ENCODE results near the gene MTUS2. TPM values are rescaled to one million over a fixed set of nuclear protein-coding genes. Genes with fewer than 3 reads are reported as not detected.

MTUS2 gene
- total RNA-seq, 1 donor from 2014 or later: 5.1 TPM

DNA sequence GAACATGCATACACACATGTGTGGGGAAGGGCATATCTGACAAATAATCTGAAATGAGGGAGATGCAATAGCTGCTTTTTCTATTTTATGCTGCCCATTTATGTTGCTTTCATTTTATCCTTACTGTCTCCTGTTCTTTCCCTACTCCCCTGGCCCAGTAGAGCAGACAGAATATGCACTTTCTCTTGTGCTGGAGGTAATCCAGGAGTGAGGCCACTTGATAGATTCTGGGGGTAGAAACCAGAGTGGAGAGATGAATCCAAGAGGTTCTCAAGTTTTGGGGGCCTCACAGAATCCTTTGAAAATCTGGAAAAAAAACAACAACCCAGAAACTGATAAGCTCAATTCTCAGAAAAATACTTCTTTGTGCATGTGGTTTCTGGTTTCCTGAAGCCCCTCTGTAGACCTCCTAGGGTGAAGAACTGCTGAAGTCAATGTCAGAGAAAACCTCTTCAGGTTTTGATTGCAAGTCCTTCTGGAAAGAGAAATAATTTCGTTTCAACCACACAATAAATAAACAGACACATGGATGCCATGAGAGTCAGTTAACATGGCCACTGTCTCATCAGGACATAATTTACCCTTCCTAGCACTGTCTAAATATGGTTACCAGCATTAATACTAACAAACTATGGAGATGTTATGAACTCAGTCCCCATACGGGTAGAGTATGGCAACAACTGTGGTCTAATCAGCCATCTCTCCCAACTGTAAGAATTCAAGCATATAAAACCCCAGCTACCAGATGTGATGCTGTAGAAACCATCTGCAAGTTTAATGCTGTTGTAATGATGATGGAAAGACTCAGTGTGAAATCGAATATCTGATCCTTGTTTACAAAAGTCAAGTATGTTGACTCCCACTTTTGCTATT lies 419.8 kb downstream of the MTUS2 start:
- DNase-seq (ENCODE audit: low spot score): no peak

DNA sequence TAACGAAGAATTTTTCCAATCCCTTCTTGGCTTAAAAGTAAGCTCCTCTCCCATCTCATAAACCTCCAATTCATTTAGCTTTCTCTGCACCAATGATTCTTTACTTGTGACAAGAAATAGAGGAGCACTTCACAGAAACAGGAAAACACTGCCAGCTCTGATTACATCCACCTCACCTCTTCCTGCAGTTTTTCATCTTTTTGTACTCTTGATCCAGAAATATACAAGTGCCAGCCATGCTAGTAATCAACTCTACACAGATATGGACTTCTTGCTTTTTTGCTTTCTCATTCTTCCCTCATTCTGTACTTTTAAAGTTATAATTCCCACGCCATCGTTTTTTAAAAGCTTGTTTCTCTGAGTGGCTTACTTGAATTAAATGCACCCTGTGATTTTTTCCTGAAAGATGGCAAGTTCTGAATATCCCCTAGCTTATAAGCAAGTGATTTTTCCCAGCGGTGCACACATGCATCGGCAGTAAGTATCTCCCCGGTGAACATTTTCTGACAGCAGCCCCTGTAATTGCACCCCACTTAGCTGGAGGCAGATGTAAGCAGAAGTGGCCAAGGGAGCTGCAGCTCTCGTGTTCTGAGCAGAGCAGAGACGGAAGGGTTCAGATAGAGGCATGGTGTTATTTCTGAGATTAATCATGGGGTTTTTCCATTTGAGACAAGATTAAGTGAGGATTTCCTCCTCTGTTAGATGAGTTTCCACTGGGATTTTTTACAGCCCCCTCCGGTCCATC lies 434.7 kb downstream of the MTUS2 start:
- no peak for DNase-seq (ENCODE audit: low spot score)

DNA sequence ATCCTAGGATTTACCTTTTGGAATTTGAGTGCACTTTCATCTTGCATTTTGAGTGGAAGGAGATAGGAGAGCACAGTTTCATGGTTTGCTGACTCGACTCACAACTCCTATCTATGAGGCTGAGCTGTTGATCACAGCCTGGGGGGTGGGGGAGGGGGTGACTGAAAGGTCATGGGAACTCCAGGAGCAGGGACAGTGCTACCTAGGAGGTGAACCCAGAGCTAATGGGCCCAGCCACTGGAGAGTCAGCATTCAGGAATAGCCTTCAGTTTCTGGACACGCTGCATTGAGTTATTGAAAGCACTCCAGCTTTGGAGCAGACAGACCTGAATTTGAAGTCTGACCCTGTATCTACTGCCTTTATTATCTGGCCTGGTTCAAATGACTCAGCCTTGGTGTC lies 435.4 kb downstream of the MTUS2 start:
- no peak for DNase-seq (ENCODE audit: low spot score)

DNA sequence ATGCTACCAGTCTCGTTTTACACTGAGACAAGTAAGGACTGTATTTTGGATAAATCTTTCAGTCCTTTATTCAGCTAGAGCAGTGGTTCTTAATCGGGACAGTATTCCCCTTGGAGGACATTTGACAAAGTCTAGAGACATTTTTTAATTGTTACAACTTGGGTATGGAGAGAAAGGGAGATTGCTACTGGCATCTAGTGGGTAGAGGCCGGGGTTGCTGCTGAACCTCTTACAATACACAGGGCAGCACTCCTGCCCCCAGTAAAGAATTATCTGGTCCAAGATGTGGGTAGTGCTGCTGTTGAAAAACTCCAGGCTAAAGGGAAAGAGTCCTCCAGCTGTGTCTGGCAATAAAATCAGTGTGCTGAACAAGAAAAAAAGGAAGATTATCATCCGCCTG lies 440.5 kb downstream of the MTUS2 start:
- DNase-seq (ENCODE audit: low spot score): no peak

DNA sequence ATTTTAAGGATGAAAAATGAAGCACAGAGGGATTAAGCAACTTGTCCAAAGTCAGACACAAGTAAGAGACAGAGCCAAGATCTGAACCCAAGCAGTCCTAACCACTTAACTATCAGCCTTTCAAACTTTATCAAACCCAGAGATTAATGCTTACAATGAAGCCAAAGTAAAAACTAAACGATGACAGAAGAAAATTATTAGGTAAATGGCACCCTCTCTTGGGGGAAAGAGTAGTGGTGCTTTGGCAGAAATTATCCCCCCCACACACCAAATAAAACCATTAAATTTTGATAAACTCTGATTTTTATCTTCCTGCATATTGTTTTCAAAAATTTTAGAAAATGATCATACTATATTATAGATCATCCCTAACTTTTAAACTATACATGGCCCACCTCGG lies 446.1 kb downstream of the MTUS2 start:
- DNase-seq (ENCODE audit: low spot score): no peak

DNA sequence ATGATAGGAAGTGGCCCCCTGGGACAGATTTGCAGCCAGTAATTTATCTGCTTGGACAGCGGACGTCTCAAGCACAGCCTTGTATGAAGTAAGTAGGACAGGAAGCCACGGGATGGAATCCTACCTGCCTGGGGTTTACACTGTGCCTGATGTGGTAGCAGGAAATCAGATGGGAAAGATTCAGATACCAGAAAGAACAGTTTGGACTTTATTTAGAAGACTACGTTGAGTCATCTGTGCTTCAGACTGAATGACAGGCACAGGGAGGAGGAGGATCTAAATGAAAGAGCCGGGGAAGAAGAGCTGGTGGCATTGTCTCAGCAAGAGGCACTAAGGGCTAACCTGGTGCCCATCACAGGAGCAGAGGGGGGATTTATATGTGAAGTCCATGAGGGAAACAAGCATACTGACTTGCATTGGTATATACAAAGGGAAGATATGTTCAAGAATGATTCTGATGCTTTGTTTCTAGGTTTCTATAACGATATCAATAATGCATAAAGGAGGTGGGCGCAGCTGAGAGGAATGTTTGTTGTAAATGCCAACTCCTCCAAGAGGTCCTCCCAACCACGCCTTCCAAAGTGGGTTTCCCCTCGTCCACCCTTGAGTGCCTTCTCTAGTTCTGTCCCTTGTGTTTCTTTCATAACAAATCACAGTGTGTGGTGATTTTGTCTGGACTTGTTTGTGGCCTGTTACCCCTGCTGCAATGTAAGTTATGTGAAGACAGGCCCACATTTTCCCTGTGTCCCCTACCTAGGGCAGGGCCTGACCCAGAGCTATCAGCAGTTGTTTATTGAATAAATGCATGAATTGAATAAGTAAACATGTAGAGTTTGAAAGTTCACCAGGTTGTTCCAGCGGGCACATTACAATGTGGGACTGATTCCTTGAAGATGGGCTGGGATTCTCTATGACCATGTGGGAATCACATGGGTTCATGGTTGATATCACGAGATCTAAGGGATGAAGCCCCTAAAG lies 446.9 kb downstream of the MTUS2 start:
- DNase-seq (ENCODE audit: low spot score): no peak

DNA sequence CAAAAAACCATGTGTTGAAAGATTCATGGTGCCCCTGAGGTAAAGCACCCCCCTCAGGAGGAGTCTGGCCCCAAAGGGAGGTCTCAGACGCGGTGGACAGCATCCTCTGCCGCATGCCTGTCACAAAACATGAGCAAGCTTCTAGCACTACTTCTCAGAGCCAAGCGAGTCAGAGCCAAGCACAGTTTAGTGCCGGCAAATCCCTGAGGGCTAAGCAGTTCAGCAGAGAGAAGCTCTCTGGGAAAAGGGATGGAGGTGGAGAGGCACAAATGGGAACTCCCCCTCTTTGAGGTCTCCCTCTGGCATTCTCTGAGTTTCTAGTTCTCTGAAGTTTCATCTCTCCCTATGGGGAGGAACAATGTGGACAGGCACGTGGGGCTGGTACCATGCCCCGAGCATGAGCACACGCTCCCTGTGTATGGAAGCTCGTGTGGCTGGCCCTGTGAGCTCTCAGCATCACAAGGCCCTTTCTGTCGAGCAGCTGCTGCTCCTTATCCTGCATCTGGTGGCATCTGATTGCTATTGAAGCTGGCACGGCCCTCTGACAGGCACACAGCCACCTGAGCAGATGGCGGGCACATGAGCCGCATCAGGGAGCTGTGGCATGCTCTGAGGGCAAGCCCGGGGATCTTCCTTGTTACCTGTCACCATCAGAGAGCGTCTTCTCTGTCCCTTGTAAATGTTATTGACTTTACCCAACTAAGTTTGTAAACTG lies 450.3 kb downstream of the MTUS2 start:
- no peak for DNase-seq (ENCODE audit: low spot score)

DNA sequence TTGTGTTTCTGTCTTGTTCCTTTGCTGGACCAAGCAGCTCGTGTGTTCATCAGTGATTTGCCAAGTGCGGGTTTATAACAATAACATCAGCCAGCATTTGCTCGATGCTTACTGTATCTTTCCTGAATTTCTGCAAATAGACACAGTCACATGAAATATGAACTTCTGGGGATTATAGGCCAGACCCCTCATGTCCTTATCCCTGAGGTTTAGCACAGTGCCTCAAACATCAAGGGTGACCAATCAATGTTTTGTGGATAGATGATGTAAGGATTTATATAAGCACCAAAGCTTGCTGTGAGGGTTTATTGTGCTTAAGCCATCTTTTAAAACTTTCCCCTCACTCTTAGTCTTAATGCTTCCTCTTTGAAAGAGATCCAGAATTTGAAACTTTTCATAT lies 451.5 kb downstream of the MTUS2 start:
- DNase-seq (ENCODE audit: low spot score): no peak

DNA sequence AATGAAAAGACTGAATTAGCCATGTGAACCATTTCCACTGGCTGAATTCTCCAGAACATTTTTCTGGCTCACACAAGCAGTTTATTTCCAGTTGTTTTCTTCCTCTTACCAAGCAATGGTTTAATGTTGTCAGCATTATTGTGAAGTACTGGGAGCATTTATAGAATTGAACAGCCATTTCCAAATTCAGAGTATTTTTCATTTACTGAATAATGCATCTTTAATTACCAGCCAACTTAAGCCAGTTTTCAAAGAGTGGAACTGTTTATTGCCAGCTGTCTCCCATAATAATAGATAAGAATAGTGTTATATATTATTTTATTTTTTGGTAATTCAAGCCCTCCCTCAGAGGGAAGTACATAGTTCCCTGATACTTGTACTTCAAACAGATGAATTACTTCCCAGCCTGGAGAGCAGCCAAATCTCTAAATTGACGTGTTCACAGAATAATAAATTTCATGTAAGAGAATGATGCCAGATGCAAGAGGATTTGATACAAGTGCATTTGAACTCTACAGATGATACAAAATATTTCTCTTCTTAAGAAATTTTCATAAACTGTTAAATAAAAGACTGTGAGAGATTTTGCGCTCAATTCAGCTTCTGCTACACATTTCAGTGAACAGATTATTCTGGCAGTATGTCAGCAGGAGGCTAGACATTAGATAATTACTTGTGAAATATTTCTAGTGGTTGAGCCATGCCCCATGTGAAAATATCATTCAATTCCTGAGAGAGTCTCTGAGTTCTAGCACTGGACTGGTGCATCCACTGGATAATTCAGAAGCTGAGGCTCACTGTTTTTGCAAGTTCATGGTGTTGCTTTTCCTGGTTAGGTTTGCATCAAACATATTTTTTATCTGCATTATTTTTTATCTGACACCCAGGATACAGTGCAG lies 459.5 kb downstream of the MTUS2 start:
- DNase-seq (ENCODE audit: low spot score): no peak

DNA sequence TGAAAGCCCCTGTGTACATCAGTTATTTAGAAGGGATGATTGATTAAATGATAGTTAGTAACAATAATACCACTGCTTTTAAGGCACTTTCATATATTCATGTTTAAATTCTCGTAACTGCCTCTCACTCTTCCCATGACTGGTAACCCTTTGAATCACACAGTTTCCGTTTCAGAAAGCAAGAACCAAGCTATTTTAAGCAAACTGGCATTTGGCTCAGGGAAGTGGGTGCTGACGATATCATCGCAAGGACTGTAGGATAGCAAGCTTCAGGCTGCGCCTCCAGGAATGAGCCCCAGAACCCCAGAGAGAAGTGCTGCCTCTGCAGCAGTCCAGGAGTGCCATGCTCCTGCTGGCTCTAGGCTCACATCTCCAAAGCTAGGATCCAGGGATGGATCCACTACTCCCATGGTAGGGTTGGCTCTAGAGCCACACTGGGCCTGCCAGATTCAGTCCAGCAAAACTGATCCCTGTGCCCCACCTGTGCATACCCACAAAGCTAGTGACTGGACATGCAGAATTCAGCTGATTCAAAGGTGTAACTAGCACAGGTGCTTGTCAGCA lies 461.9 kb downstream of the MTUS2 start:
- no peak for DNase-seq (ENCODE audit: low spot score)

DNA sequence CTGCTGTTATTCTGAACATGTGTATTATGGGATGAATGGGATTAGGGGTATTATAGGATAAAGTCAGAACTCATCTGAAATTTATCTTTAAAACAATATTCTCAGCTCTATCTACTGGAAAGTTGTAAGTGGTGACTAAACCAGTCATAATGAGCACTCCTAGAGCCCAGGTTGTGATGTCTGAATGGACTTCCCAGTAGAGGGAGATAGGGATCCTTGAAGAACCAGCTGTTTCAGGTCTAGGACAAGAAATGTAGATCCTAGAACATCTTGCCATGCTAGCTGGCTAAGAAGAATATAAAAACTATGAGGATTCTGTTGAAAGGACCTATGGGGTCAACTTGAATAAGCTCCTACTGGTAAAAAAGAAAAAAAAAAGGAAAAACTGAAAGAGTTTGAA lies 464.6 kb downstream of the MTUS2 start:
- DNase-seq (ENCODE audit: low spot score): no peak

DNA sequence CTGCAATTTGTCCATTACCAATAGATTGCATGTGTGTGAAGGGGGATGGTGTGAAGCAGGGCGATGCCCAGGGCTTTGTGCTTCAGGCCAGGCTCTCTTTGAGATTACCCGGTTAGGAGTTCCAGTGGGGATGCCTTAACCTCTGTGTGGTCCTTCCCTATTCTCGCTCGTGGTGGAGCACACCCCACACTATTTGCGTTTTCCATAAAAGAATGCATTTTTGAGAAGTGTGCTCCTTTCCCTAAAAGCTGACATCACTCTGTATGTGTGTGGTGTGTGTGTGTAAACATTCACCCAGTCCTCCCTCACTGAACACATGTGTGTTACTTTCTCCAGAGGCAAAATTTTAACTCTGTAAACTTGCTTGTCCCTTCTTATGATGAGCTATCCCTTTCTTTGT lies 467.1 kb downstream of the MTUS2 start:
- DNase-seq (ENCODE audit: low spot score): no peak

DNA sequence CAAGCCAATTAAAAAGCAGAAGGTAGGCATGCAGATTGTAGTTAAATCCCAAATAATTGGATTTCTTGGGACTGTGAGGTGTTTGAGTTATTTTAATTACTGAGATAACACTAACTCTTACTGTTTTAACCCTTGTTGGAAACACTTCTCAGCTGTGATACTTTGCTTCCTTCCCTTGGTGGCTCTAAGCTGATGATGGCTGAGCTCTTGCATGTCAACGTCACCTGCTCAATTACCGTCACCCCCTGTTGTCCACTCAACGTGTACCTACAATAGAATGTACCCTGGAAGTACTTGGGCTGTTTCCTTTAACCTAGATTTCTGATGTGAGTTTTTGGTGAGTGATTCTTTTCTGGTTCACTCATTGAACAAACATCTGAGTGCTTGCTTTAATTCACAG lies 471.9 kb downstream of the MTUS2 start:
- no peak for DNase-seq (ENCODE audit: low spot score)

DNA sequence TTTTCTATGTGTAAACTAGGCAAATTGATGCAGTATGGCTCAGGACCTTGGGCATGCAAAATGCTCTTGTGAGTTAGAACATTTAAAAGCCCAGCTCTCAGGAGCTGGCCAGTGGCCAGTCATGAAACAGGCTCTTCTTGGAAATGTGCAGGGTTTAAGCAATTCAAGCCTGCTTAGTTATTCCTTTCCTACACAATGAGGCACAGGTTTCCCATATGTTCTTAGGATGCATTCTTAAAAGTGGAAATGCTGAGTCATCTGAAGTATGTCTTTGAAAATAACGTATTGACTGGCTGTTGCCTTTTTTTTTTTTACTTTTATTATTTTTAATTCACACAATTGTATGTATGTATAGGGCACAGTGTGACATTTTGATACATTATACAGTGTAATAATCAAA lies 474.7 kb downstream of the MTUS2 start:
- DNase-seq (ENCODE audit: low spot score): no peak

DNA sequence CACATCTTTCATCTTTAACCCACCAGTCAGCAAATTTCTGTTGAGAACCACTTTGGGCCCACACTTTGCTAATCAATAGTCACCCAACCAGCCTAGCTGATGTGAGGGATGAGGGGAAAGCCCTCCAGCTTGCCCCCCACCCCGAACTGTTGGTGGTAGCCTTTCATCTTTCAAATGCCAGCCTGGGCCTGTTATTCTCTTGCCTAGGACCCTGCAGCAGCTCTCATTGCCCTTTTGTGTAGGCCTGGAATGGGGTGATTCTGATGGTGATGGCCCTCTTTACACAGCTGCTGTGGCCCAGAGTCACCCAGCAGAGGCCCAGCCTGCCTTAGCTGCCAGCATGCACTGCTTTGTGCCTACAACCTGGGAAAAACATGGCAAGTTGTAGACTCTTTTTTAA lies 480.9 kb downstream of the MTUS2 start:
- no peak for DNase-seq (ENCODE audit: low spot score)

DNA sequence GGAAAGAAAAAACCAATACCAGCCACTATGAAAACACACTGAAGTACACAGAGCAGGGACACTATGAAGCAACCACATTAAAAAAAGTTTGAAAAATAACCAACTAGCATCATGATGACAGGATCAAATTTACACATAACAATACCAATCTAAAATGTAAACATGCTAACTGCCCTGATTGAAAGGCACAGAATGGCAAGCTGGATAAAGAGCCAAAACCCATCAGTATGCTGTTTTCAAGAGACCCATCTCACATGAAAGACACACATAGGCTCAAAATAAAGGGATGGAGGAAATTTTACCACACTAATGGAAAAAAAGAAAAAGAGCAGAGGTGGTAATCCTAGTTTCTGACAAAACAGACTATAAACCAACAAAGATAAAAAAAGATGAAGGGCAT lies 484.0 kb downstream of the MTUS2 start:
- no peak for DNase-seq (ENCODE audit: low spot score)

DNA sequence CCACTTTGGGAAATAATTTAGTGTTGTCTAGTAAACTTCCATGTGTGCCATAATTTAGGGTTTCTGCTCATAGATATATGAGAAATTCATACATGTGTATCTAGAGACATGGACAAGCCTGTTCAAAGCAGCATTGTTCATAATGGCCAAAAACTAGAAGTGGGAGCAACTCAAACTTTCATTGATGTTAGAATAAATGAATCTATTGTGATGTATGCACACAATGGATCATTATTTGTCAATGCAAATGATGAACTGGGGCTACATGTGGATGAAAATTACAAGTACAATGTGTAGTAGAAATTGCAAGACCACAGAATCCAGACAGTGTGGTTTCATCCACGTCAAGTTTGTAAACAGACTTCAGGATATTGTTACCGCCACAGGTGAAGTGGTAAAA lies 490.7 kb downstream of the MTUS2 start:
- no peak for DNase-seq (ENCODE audit: low spot score)

DNA sequence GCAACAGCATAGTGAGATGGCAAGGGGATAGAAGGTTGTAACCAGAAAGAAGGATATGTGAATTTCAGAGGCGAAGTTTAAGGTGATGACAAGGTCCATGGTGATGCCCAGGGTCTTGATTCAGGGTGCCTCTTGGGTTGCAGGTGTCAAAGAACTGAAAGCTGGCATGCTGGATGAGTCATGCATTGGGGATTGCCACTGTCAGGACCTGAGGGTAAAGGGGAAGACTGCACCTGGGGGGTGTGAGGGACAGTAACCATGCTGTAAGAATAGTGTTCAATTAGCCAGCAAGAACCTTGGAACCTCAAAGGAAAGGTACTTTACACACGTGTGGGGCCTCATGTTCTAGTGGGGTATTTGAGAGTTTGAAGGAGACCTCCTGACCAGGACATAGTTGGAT lies 495.7 kb downstream of the MTUS2 start:
- no peak for DNase-seq (ENCODE audit: low spot score)

DNA sequence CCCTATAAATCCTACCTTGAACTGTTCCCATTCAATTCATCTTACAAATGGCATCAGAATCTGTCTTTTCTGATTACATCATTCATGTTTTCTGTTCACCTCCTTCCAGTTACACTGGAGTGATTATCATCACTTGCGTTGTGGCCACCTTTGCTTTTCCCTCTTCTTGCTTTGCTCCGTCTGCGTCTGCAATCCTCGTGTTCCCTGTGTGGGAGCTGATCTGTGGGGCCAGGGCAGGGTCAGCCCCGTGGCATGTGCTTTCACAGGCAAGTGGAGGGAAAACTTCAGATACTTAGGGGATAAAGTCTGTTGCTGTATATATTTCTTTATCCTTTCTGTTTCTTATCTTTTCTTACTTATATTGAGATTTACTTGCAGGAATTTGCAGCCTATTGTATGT lies 497.7 kb downstream of the MTUS2 start:
- DNase-seq (ENCODE audit: low spot score): no peak

DNA sequence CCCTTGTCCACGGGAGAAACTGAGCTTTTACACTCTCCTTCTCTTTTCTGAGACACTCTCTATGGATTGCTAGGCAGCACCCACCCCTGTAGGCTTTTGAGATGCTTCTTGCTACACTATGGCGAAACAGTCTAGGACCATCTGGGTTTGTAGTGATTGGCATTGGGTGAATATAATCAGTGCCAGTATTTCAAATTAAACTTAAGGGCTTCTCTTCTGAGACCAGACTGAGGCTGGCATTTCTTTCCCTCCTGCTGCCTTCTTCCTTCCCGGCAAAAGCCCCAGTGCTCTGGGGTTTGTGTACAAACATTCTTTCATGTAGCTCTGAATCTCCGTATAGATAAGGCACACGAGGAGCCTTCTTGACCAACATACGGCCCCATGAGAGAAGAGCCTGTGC lies 498.6 kb downstream of the MTUS2 start:
- DNase-seq (ENCODE audit: low spot score): no peak
